NCI-H446 treated with DMSO at 0.1 percent for 48 hours (cell line): ENCODE data around the gene PCTP.

Experiments
- DNase-seq: peaks from one replicate; lab custom pipeline; 2025; lab: John Stamatoyannopoulos, UW

PCTP gene

GRCh38 chr17:55727920-55728319 is 22.9 kb upstream of the PCTP start:
- DNase-seq = no peak

GRCh38 chr17:55728361-55728760 is 22.5 kb upstream of the PCTP start:
- DNase-seq = no peak

- DNase-seq = no peak
Measured at GRCh38 chr17:55728833-55729232, 22.0 kb upstream of the PCTP start.

GRCh38 chr17:55729484-55729883 is 21.4 kb upstream of the PCTP start:
- no peak for DNase-seq

GRCh38 chr17:55730380-55730779 is 20.5 kb upstream of the PCTP start:
- no peak for DNase-seq

- no peak for DNase-seq
Measured at GRCh38 chr17:55730808-55731207, 20.0 kb upstream of the PCTP start.

GRCh38 chr17:55731586-55732250 is 19.1 kb upstream of the PCTP start:
- DNase-seq = no peak

GRCh38 chr17:55734128-55734781 is 16.6 kb upstream of the PCTP start:
- DNase-seq = no peak

- DNase-seq = no peak
Measured at GRCh38 chr17:55735731-55736405, 15.0 kb upstream of the PCTP start.

GRCh38 chr17:55737976-55738501 is 12.8 kb upstream of the PCTP start:
- DNase-seq = no peak

- no peak for DNase-seq
Measured at GRCh38 chr17:55740511-55741355, 10.1 kb upstream of the PCTP start.

- no peak for DNase-seq
Measured at GRCh38 chr17:55741356-55741700, 9.5 kb upstream of the PCTP start.

GRCh38 chr17:55742272-55743102 is 8.4 kb upstream of the PCTP start:
- DNase-seq = no peak

- DNase-seq = no peak
Measured at GRCh38 chr17:55743103-55743679, 7.7 kb upstream of the PCTP start.

- DNase-seq = no peak
Measured at GRCh38 chr17:55745258-55745657, 5.6 kb upstream of the PCTP start.

- DNase-seq = no peak
Measured at GRCh38 chr17:55746466-55746865, 4.4 kb upstream of the PCTP start.

- no peak for DNase-seq
Measured at GRCh38 chr17:55747209-55747608, 3.6 kb upstream of the PCTP start.

GRCh38 chr17:55748841-55749240 is 2.0 kb upstream of the PCTP start:
- DNase-seq = no peak

GRCh38 chr17:55749985-55750384 is 866 bp upstream of the PCTP start:
- no peak for DNase-seq

GRCh38 chr17:55751720-55752250 is 934 bp downstream of the PCTP start:
- no peak for DNase-seq

- no peak for DNase-seq
Measured at GRCh38 chr17:55756689-55757088, 5.8 kb downstream of the PCTP start.
